OCI-LY3 (cell line): Measurements from ENCODE around the gene IL22RA1.

Source experiments
- H2AFZ ChIP-seq: fragments of 200-600, 300-600 bp; shearing (Covaris generic); 2 replicates; pipeline ENCODE4 v1.6.0; 2014; ENCODE audit warnings: antibody characterized with exemption, low read depth, low read length
- H3K27ac ChIP-seq: fragments of 200-600, 300-600 bp; sonication (generic); 2 replicates; pipeline ENCODE4 v1.5.1; 2014; ENCODE audit warnings: mild to moderate bottlenecking, low read length, moderate library complexity, mixed read lengths
- H3K27me3 ChIP-seq: fragments of 200-600, 300-600 bp; sonication (generic); 2 replicates; pipeline ENCODE4 v1.6.1; 2014; ENCODE audit warnings: low read depth, low read length, mixed read lengths
- H3K36me3 ChIP-seq: fragments of 200-600, 300-600 bp; sonication (generic); replicated peaks from 2 replicates; pipeline ENCODE3; 2014; ENCODE audit warnings: low read depth, low read length, mixed read lengths
- H3K4me1 ChIP-seq: fragments of 300-600, 200-600 bp; sonication (generic); 2 replicates; pipeline ENCODE4 v1.6.1; 2014; ENCODE audit warnings: low read length, mixed read lengths
- H3K4me2 ChIP-seq: fragments of 200-600, 300-600 bp; sonication (generic); 2 replicates; pipeline ENCODE4 v1.6.1; 2014; ENCODE audit warnings: low read length, mixed read lengths
- H3K4me3 ChIP-seq: fragments of 300-600, 200-600 bp; sonication (generic); 2 replicates; pipeline ENCODE4 v1.5.1; 2014; ENCODE audit warnings: antibody characterized with exemption, mild to moderate bottlenecking, low read length, moderate library complexity
- H3K79me2 ChIP-seq: fragments of 300-600, 200-600 bp; shearing (Covaris generic); 2 replicates; pipeline ENCODE4 v1.6.1; 2014; ENCODE audit warnings: mild to moderate bottlenecking, low read length, mixed read lengths
- H3K9ac ChIP-seq: fragments of 300-600, 200-600 bp; shearing (Covaris generic); 2 replicates; pipeline ENCODE4 v1.6.0; 2014; ENCODE audit warnings: mild to moderate bottlenecking, low read length, moderate library complexity
- H3K9me3 ChIP-seq: fragments of 200-600, 300-600 bp; shearing (Covaris generic); 2 replicates; pipeline ENCODE4 v1.6.1; 2014; ENCODE audit warnings: low read length, mixed read lengths; ENCODE audit not compliant: insufficient read depth
- H4K20me1 ChIP-seq: fragments of 200-600, 300-600 bp; sonication (generic); 2 replicates; pipeline ENCODE4 v1.6.1; 2016; ENCODE audit warnings: low read length, mixed read lengths; ENCODE audit not compliant: insufficient read depth
- CTCF ChIP-seq: fragments of 200-600, 300-600 bp; sonication (generic); IDR thresholded peaks from 2 replicates; pipeline ENCODE4 v1.5.1; 2014; ENCODE audit warnings: antibody characterized with exemption, low read length, low read depth
- EZH2phosphoT487 ChIP-seq: fragments of 200-600 bp; shearing (Covaris generic); IDR thresholded peaks from 2 replicates; pipeline ENCODE4 v1.6.1; 2018; ENCODE audit warnings: antibody characterized with exemption, mixed run types, low read depth

Gene IL22RA1

DNA sequence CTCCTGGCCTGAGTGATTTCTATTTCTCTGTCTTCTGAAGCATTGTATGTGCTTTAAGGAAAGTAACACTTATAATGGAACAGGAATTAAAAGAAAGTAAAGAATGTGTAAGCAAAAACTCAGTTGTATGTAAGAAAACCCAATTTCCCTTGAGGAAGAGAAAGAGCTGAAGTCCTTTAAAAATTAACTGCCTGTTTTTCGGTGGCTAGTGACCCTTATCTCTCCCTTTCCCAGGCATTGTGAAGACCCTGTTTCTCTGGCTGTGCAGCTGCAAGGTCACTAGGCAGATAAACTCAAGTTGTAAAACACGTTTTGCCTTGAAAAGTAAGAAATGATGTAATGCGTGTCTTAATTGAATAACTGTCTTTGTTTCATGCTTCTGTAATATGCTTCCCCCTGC is 39.5 kb downstream of the IL22RA1 start:
- H3K4me1 ChIP-seq = no peaks in the 10 kb centered on the region
- H2AFZ ChIP-seq = no peak overlapping the region
- H3K9me3 ChIP-seq = no peaks in the 10 kb centered on the region
- no peaks in the 10 kb centered on the region for H3K36me3 ChIP-seq
- no peak overlapping the region for H3K4me2 ChIP-seq
- TF ChIP-seq EZH2phosphoT487 (no peak), CTCF (no peak)
- no peaks in the 10 kb centered on the region for H3K27me3 ChIP-seq
- H3K4me3 ChIP-seq = no peak overlapping the region
- no peaks in the 10 kb centered on the region for H3K79me2 ChIP-seq
- H3K27ac ChIP-seq = no peak overlapping the region
- no peaks in the 10 kb centered on the region for H4K20me1 ChIP-seq
- H3K9ac ChIP-seq = no peak overlapping the region

DNA sequence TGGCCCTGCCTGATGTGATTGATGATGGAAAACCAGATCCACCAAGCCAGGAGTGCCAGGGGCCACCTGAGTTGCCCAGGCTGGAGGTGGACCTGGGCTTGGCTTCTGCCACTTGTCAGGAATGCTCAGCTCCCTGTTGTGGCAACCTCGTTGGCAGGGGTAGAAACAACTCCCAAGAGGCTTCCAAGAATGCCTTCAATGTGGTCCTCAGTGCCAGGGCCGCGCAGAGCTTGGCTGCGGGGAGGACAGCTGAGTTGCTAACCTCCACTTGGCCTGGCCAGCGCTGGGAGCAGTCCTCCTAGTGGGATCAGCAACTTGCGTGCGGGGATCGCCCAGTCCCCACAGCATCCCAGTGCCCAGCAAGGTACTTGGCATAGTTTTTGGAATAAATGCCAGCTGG is 40.0 kb downstream of the IL22RA1 start:
- Histone ChIP-seq H3K79me2 (no peaks in the 10 kb centered on the region), H3K27me3 (no peaks in the 10 kb centered on the region), H3K9ac (no peak overlapping the region), H2AFZ (no peak overlapping the region), H3K36me3 (no peaks in the 10 kb centered on the region), H3K27ac (no peak overlapping the region), H3K4me1 (no peaks in the 10 kb centered on the region), H3K4me3 (no peak overlapping the region), H3K4me2 (no peak overlapping the region), H3K9me3 (no peaks in the 10 kb centered on the region), H4K20me1 (no peaks in the 10 kb centered on the region)
- no peak for TF ChIP-seq EZH2phosphoT487
- TF ChIP-seq CTCF = no peak

DNA sequence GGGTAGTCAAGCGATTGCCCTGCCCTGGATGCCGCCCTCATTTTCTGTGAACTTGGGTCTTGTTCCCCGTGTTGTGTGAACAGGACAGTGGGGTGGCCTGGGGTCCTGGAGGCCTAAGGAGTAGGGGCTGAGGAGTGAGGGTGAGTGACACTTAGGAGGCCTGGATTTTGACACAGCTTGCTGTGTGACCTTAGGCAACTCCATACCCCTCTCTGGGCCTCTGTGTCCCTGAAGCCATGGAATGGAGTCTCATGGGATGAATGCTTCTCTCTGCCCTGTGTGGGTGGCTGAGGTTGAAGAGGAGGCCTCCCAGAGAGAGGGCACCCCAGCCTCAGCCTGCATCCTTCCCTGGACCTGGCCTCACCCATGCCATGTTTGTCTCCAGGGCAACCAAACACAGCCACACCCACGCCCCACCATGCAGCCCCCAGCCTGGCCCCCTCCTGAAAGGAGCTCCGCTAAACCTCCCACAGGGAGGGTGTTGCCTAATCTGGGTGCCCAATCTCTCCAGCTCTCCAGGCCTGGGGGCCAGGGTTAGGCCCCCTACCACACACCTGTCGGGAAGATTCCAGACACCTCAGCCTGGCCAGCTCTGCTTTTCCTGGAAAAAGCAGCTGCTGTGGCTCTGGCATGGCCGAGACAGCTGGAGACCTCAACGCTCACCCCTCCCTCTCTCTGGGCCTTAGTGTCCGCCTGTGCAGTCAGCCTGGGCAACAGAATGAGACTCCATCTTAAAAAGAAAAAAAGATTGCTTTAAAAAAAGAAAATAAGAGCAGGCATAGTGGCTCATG is 40.9 kb downstream of the IL22RA1 start:
- Histone ChIP-seq H3K36me3 (no peaks in the 10 kb centered on the region), H4K20me1 (no peaks in the 10 kb centered on the region), H3K9ac (no peak overlapping the region), H3K4me3 (no peak overlapping the region), H3K79me2 (no peaks in the 10 kb centered on the region), H3K4me2 (no peak overlapping the region), H3K27me3 (no peaks in the 10 kb centered on the region), H3K9me3 (no peaks in the 10 kb centered on the region), H2AFZ (no peak overlapping the region), H3K4me1 (no peaks in the 10 kb centered on the region), H3K27ac (no peak overlapping the region)
- TF ChIP-seq CTCF (no peak), EZH2phosphoT487 (no peak)

- Histone ChIP-seq H3K27ac (no peak overlapping the region), H3K4me1 (no peaks in the 10 kb centered on the region), H3K4me3 (no peak overlapping the region), H2AFZ (no peak overlapping the region), H4K20me1 (no peaks in the 10 kb centered on the region), H3K36me3 (no peaks in the 10 kb centered on the region), H3K27me3 (no peaks in the 10 kb centered on the region), H3K9me3 (no peaks in the 10 kb centered on the region), H3K79me2 (no peaks in the 10 kb centered on the region), H3K9ac (no peak overlapping the region), H3K4me2 (no peak overlapping the region)
- TF ChIP-seq CTCF (no peak), EZH2phosphoT487 (no peak)
Observed at GRCh38 chr1:24100945-24101737, 41.8 kb downstream of the IL22RA1 start.
